ENCODE measurements around the gene PRR33. TPM values are rescaled to one million over a fixed set of nuclear protein-coding genes. Genes with fewer than 3 reads are reported as not detected.

PRR33 gene
- total and polyA plus RNA-seq, 2 donors (not counting 1 experiment from before 2014, with no cell fraction given): not detected

GRCh38 chr11:1842149-1843097 is 49.3 kb downstream of the PRR33 start:
- H3K4me2 ChIP-seq (ENCODE audit: extremely low read depth, insufficient read depth, low read length): no peak overlapping the region
- H3K4me1 ChIP-seq (ENCODE audit: control insufficient read depth, extremely low read depth, insufficient read depth, low read length): no peaks in the 10 kb centered on the region
- no peak for DNase-seq (ENCODE audit: low read depth in 2 of 2)
- TF ChIP-seq CTCF (conservative IDR thresholded peaks at IDR 0.05 in 1 of 2, IDR thresholded peaks at IDR 0.05 in 1 of 2; ENCODE audit: low read depth in 1 of 2, low read length in 2 of 2) (no peak), EZH2 (IDR thresholded peaks at IDR 0.05; ENCODE audit: low read length, missing control alignments) (no peak)
- H3K4me3 ChIP-seq (replicated peaks in 1 of 4; ENCODE audit: control extremely low read depth in 1 of 4, insufficient read depth in 1 of 4, low read depth in 3 of 4, low read length in 4 of 4): no peak overlapping the region
- no peaks in the 10 kb centered on the region for H3K36me3 ChIP-seq (ENCODE audit: control insufficient read depth, insufficient read depth, low read length)
- no peaks in the 10 kb centered on the region for H4K20me1 ChIP-seq (ENCODE audit: control insufficient read depth, extremely low read depth, insufficient read depth, low read length)
- H3K27me3 ChIP-seq (ENCODE audit: control insufficient read depth, insufficient read depth, low read length): no peaks in the 10 kb centered on the region
- H3K27ac ChIP-seq (ENCODE audit: insufficient read depth, low read length): no peak overlapping the region
- no peaks in the 10 kb centered on the region for H3K9me3 ChIP-seq (ENCODE audit: control insufficient read depth, insufficient read depth, low read depth, low read length)
- no peak overlapping the region for H2AFZ ChIP-seq (ENCODE audit: low read length)
- H3K79me2 ChIP-seq (ENCODE audit: control insufficient read depth, insufficient read depth, low read length): no peaks in the 10 kb centered on the region
- H3K9ac ChIP-seq (ENCODE audit: insufficient read depth, low read length): no peak overlapping the region

GRCh38 chr11:1841511-1842148 is 50.1 kb downstream of the PRR33 start:
- Histone ChIP-seq H3K36me3 (ENCODE audit: control insufficient read depth, insufficient read depth, low read length) (no peaks in the 10 kb centered on the region), H2AFZ (ENCODE audit: low read length) (no peak overlapping the region)

More at GRCh38 chr11:1841511-1842148, 50.1 kb downstream of the PRR33 start:
- no peaks in the 10 kb centered on the region for H3K79me2 ChIP-seq (ENCODE audit: control insufficient read depth, insufficient read depth, low read length)
- no peaks in the 10 kb centered on the region for H3K4me1 ChIP-seq (ENCODE audit: control insufficient read depth, extremely low read depth, insufficient read depth, low read length)
- H3K27ac ChIP-seq (ENCODE audit: insufficient read depth, low read length): no peak overlapping the region
- no peak overlapping the region for H3K4me2 ChIP-seq (ENCODE audit: extremely low read depth, insufficient read depth, low read length)
- TF ChIP-seq CTCF (conservative IDR thresholded peaks at IDR 0.05 in 1 of 2, IDR thresholded peaks at IDR 0.05 in 1 of 2; ENCODE audit: low read depth in 1 of 2, low read length in 2 of 2) (no peak), EZH2 (IDR thresholded peaks at IDR 0.05; ENCODE audit: low read length, missing control alignments) (no peak)
- no peaks in the 10 kb centered on the region for H4K20me1 ChIP-seq (ENCODE audit: control insufficient read depth, extremely low read depth, insufficient read depth, low read length)
- H3K4me3 ChIP-seq (replicated peaks in 1 of 4; ENCODE audit: control extremely low read depth in 1 of 4, insufficient read depth in 1 of 4, low read depth in 3 of 4, low read length in 4 of 4): no peak overlapping the region
- H3K9me3 ChIP-seq (ENCODE audit: control insufficient read depth, insufficient read depth, low read depth, low read length): no peaks in the 10 kb centered on the region
- no peaks in the 10 kb centered on the region for H3K27me3 ChIP-seq (ENCODE audit: control insufficient read depth, insufficient read depth, low read length)
- no peak overlapping the region for H3K9ac ChIP-seq (ENCODE audit: insufficient read depth, low read length)
- no peak for DNase-seq (ENCODE audit: low read depth in 2 of 2)

All from fibroblast of lung (primary cell).